HepG2 (cell line): ENCODE data around the gene TRAPPC3. TPM values are rescaled to one million over a fixed set of nuclear protein-coding genes. Genes with fewer than 3 reads are reported as not detected.

Experiments used
- ATAC-seq: fragments of 200-7000 bp; cut with Tn5 transposase; 3 replicates; pipeline ENCODE4 v1.9.1; 2020; ENCODE audit warnings: mild to moderate bottlenecking, moderate library complexity
- BruUV-seq: library from RNA; stranded (reverse); fragments of 400-500 nt; replicated peaks from 2 replicates; lab custom pipeline; 2021; lab: Mats Ljungman, UMichigan
- CTCF ChIA-PET: fragments of 300-600 bp; formaldehyde crosslinking; extraction: SDS; loops from one replicate; lab custom pipeline; 2021; ENCODE audit warnings: low total read pairs, inconsistent platforms, low intra/inter-chr PET ratio; lab: Yijun Ruan, JAX
- POLR2A ChIA-PET: fragments of 350-600 bp; sonication (Branson Sonifier 250); formaldehyde crosslinking; loops from one replicate; lab custom pipeline; 2020; ENCODE audit warnings: antibody characterized with exemption, inconsistent platforms; lab: Yijun Ruan, JAX
- DNase-seq: peaks from one replicate; pipeline ENCODE4 v3.0.0-alpha.2; 2015; ENCODE audit warnings: low spot score
- FAIRE-seq: peaks from 3 replicates; lab custom pipeline; 2011; peaks lifted over from hg19 to GRCh38; lab: Jason Lieb, UNC
- H2AFZ ChIP-seq: one replicate; pipeline ENCODE4 v1.6.1; 2011; ENCODE audit warnings: low read length, inconsistent platforms
- H3K27ac ChIP-seq: fragments of 300-600 bp; 3 replicates; pipeline ENCODE4 v1.8.0; 2011; ENCODE audit warnings: mixed run types, mild to moderate bottlenecking, mixed read lengths, low read length, inconsistent platforms; ENCODE audit not compliant: insufficient read depth; ENCODE audit errors: extremely low read length
- H3K27me3 ChIP-seq, 2 experiments: fragments of 200-600 bp in 1 of 2; 2 replicates in 1 of 2; 3 replicates in 1 of 2; pipeline versions ENCODE4 v1.6.0 to v1.8.0; 2011; ENCODE audit warnings: low read length in 2 of 2, mild to moderate bottlenecking in 2 of 2, moderate library complexity in 2 of 2, inconsistent platforms in 1 of 2; ENCODE audit not compliant: insufficient read depth in 2 of 2, control insufficient read depth in 1 of 2
- H3K36me3 ChIP-seq, 2 experiments: fragments of 200-600 bp in 1 of 2; replicated peaks in 1 of 2; 2 replicates in 1 of 2; 3 replicates in 1 of 2; pipeline versions ENCODE4 v1.5.1 to v1.8.0; 2011; ENCODE audit warnings: low read length in 2 of 2, inconsistent platforms in 1 of 2; ENCODE audit not compliant: insufficient read depth in 2 of 2, control insufficient read depth in 1 of 2
- H3K4me1 ChIP-seq: 2 replicates; pipeline ENCODE4 v1.5.1; 2012; ENCODE audit warnings: low read length, inconsistent platforms; ENCODE audit not compliant: insufficient read depth
- H3K4me2 ChIP-seq: 2 replicates; pipeline ENCODE4 v1.6.0; 2011; ENCODE audit warnings: low read depth, low read length, inconsistent platforms
- H3K4me3 ChIP-seq, 3 experiments: fragments of 200-600 bp in 1 of 3; sonication (generic), shearing (Covaris generic) in 1 of 3; replicated peaks in 1 of 3; 2 replicates each; pipeline ENCODE4 v1.5.1; 2011 to 2016; ENCODE audit warnings: low read length in 3 of 3, inconsistent platforms in 2 of 3, low read depth in 2 of 3, mild to moderate bottlenecking in 2 of 3, control low read depth in 1 of 3, mixed read lengths in 1 of 3; ENCODE audit not compliant: insufficient read depth in 1 of 3
- H3K79me2 ChIP-seq: one replicate; pipeline ENCODE4 v1.6.1; 2011; ENCODE audit warnings: low read length, inconsistent platforms; ENCODE audit not compliant: insufficient read depth
- H3K9ac ChIP-seq: 2 replicates; pipeline ENCODE4 v1.6.0; 2011; ENCODE audit warnings: mild to moderate bottlenecking, low read depth, low read length, inconsistent platforms; ENCODE audit not compliant: insufficient read depth
- H3K9me3 ChIP-seq: 2 replicates; pipeline ENCODE4 v1.5.1; 2012; ENCODE audit warnings: mild to moderate bottlenecking, low read length
- H4K20me1 ChIP-seq: 2 replicates; pipeline ENCODE4 v1.6.0; 2011; ENCODE audit warnings: inconsistent platforms, mild to moderate bottlenecking, low read length, moderate library complexity; ENCODE audit not compliant: insufficient read depth
- BHLHE40 ChIP-seq: IDR thresholded peaks from 2 replicates; pipeline ENCODE4 v1.6.1; 2011; ENCODE audit warnings: low read length, improper control_type of control experiment
- BRD4 ChIP-seq: sonication (generic); formaldehyde crosslinking; IDR thresholded peaks from 2 replicates; pipeline ENCODE4 v1.4.0; 2020; ENCODE audit warnings: missing genetic modification reagents
- CREB1 ChIP-seq, 2 experiments: fragments of 450-650 bp in 1 of 2; IDR thresholded peaks; 2 replicates each; pipeline ENCODE4 v1.6.1; 2016 to 2017; ENCODE audit warnings: control low read depth in 1 of 2, mild to moderate bottlenecking in 1 of 2, missing compliant biosample characterization in 1 of 2, missing genetic modification characterization in 1 of 2
- ELF3 ChIP-seq: IDR thresholded peaks from 2 replicates; pipeline ENCODE4 v1.6.1; 2016; ENCODE audit warnings: missing genetic modification reagents, missing compliant biosample characterization
- FOXJ3 ChIP-seq: sonication (generic); formaldehyde crosslinking; IDR thresholded peaks from 2 replicates; pipeline ENCODE4 v1.4.0; 2020; ENCODE audit warnings: missing genetic modification reagents, mild to moderate bottlenecking, borderline replicate concordance
- GABPA ChIP-seq, 2 experiments: IDR thresholded peaks; 2 replicates each; pipeline ENCODE4 v1.6.1; 2011 to 2016; ENCODE audit warnings: low read depth in 2 of 2, low read length in 1 of 2, missing biosample characterization in 1 of 2, missing genetic modification characterization in 1 of 2
- MYPOP ChIP-seq: sonication (generic); formaldehyde crosslinking; IDR thresholded peaks from 2 replicates; pipeline ENCODE4 v1.8.1; 2023; ENCODE audit warnings: mild to moderate bottlenecking, moderate library complexity, missing genetic modification reagents
- PITX1 ChIP-seq: sonication (generic); formaldehyde crosslinking; IDR thresholded peaks from 2 replicates; pipeline ENCODE4 v1.5.1; 2020; ENCODE audit warnings: mild to moderate bottlenecking, missing genetic modification reagents
- RBAK ChIP-seq: sonication (generic); formaldehyde crosslinking; IDR thresholded peaks from 2 replicates; pipeline ENCODE4 v1.5.1; 2020; ENCODE audit warnings: mild to moderate bottlenecking, missing genetic modification reagents
- SRF ChIP-seq: IDR thresholded peaks from 2 replicates; pipeline ENCODE4 v1.6.1; 2011; ENCODE audit warnings: mild to moderate bottlenecking, low read depth, low read length, moderate library complexity
- ZBTB26 ChIP-seq: IDR thresholded peaks from 2 replicates; pipeline ENCODE4 v1.6.1; 2016; ENCODE audit warnings: missing compliant biosample characterization, missing genetic modification reagents, borderline replicate concordance
- ZFP41 ChIP-seq: sonication (generic); formaldehyde crosslinking; IDR thresholded peaks from 2 replicates; pipeline ENCODE4 v1.4.0; 2020; ENCODE audit warnings: mild to moderate bottlenecking, missing genetic modification reagents, borderline replicate concordance
- ZNF572 ChIP-seq: sonication (generic); formaldehyde crosslinking; IDR thresholded peaks from 2 replicates; pipeline ENCODE4 v1.5.1; 2020; ENCODE audit warnings: mild to moderate bottlenecking, missing genetic modification reagents
- ZNF615 ChIP-seq: sonication (generic); formaldehyde crosslinking; IDR thresholded peaks from 2 replicates; pipeline ENCODE4 v1.5.0; 2020; ENCODE audit warnings: mild to moderate bottlenecking, missing genetic modification reagents, borderline replicate concordance
- ZNF749 ChIP-seq: sonication (generic); formaldehyde crosslinking; IDR thresholded peaks from 2 replicates; pipeline ENCODE4 v1.8.0; 2022; ENCODE audit warnings: mild to moderate bottlenecking, missing genetic modification reagents, moderate library complexity, borderline replicate concordance
- WGBS: methylation state at CpG from one replicate; pipeline ENCODE4 v1.1.6; 2017; ENCODE audit warnings: low lambda C conversion rate; 5-methylcytosine and 5-hydroxymethylcytosine counted together
- in situ Hi-C: cut with HindIII; loops from 2 replicates; pipeline ENCODE4 v1.10.0; 2017; ENCODE audit warnings: low pct_unique_long_range_greater_than_20kb; ENCODE audit not compliant: extremely low pct_ligation_motif_present
- intact Hi-C: fragments of 100-400 bp; cut with micrococcal nuclease; formaldehyde crosslinking; loops from one replicate; pipeline ENCODE4 v1.10.0; 2022; ENCODE audit not compliant: unreplicated experiment
- polyA plus RNA-seq, 8 experiments: library from polyadenylated mRNA; depleted of rRNA in 3 of 8; stranded (reverse) in 7 of 8; unstranded in 1 of 8; fragments of >200 nt; fragmentation: Illumina TruSeq in 4 of 8; extraction: Trizol in 4 of 8; gene quantifications; 2 replicates each; pipeline versions ENCODE4 v1.2.1 to v1.2.3, GENCODE V29; 2011 to 2016; ENCODE audit warnings: low read depth in 4 of 8, missing spikeins in 1 of 8, mixed read lengths in 1 of 8; ENCODE audit not compliant: insufficient read depth in 1 of 8
- total RNA-seq, 5 experiments: library from RNA; depleted of rRNA; stranded (reverse); fragments of >200 nt; fragmentation: Illumina TruSeq; extraction: Trizol; gene quantifications; 2 replicates each; pipeline ENCODE4 v1.2.3, GENCODE V29; 2016; ENCODE audit warnings: low read depth in 1 of 5

The TRAPPC3 gene
- total and polyA plus RNA-seq, 2 of the 13 experiments (the other 11 are each of a cell fraction or from before 2014, with no cell fraction given), result 53.7 to 62.4 TPM

GRCh38 chr1:36142121-36142520 is 7.2 kb downstream of the TRAPPC3 start:
- no peaks in the 10 kb centered on the region for H3K9me3 ChIP-seq
- 44% methylated on average over 1 of the region's 1 CpG for WGBS
- CTCF ChIA-PET, result no interaction called here
- no peaks in the 10 kb centered on the region for H3K27me3 ChIP-seq
- H2AFZ ChIP-seq, result no peak overlapping the region
- H3K4me3 ChIP-seq, result no peak overlapping the region
- POLR2A ChIA-PET, result no interaction called here
- intact Hi-C loops (loop anchor here (10.0 kb wide), 1 partner anchor 283 kb away; no protein-coding TSS in a partner anchor), in situ Hi-C loops (no loop called here)
- DNase-seq (no peak), FAIRE-seq (peak; percentile 12), ATAC-seq (no peak)
- peaks cover 13% of the 10 kb centered on the region for H3K4me1 ChIP-seq
- peaks cover 9 to 30% of the 10 kb centered on the region in 2 experiments; a peak in 4 of 5 replicates for H3K36me3 ChIP-seq
- H3K79me2 ChIP-seq, result peaks cover 9% of the 10 kb centered on the region
- no TSS peak for BruUV-seq
- H3K9ac ChIP-seq, result no peak overlapping the region
- no peak overlapping the region for H3K4me2 ChIP-seq
- H4K20me1 ChIP-seq, result no peaks in the 10 kb centered on the region
- TF ChIP-seq RBAK (CRISPR knock-in tag) (no peak), SRF (peak; percentile 86), ZBTB26 (CRISPR knock-in tag) (no peak), ZFP41 (CRISPR knock-in tag) (no peak), BHLHE40 (no peak)
- H3K27ac ChIP-seq, result no peak overlapping the region

- ATAC-seq, result no peak
- TF ChIP-seq PITX1 (no peak), MYPOP (CRISPR knock-in tag) (no peak), FOXJ3 (CRISPR knock-in tag) (no peak), CREB1 (IDR thresholded peaks at IDR 0.05) (no peak), CREB1 (CRISPR knock-in tag; IDR thresholded peaks at IDR 0.05) (no peak), ZNF615 (CRISPR knock-in tag) (no peak), SRF (no peak), BRD4 (CRISPR knock-in tag) (no peak), ZNF749 (CRISPR knock-in tag) (no peak), GABPA (IDR thresholded peaks at IDR 0.05; ENCODE audit: low read depth, low read length) (no peak), GABPA (CRISPR knock-in tag; IDR thresholded peaks at IDR 0.05; ENCODE audit: low read depth) (no peak), ZNF572 (CRISPR knock-in tag) (no peak), ELF3 (no peak)
Measured at GRCh38 chr1:36139521-36139920, 9.8 kb downstream of the TRAPPC3 start.

More at GRCh38 chr1:36139521-36139920, 9.8 kb downstream of the TRAPPC3 start:
- Histone ChIP-seq H3K9ac (no peak overlapping the region), H3K27ac (no peak overlapping the region), H3K4me3 (no peak overlapping the region), H3K36me3 (peaks cover 14 to 40% of the 10 kb centered on the region in 2 experiments; a peak in 4 of 5 replicates), H2AFZ (no peak overlapping the region), H3K9me3 (no peaks in the 10 kb centered on the region), H3K4me2 (no peak overlapping the region), H4K20me1 (no peaks in the 10 kb centered on the region), H3K27me3 (no peaks in the 10 kb centered on the region), H3K79me2 (peaks cover 9% of the 10 kb centered on the region), H3K4me1 (peaks cover 19% of the 10 kb centered on the region)
- POLR2A ChIA-PET, result no interaction called here
- 95% methylated on average over 5 of the region's 5 CpGs for WGBS
- no TSS peak for BruUV-seq
- in situ Hi-C loops, result no loop called here
- intact Hi-C loops, result no loop called here
- DNase-seq (no peak), FAIRE-seq (no peak)
- CTCF ChIA-PET, result no interaction called here
